ENCODE data around the gene VPS35. TPM values are rescaled to one million over a fixed set of nuclear protein-coding genes. Genes with fewer than 3 reads are reported as not detected.

Gene VPS35
- total and polyA plus RNA-seq, 7 donors, result 28.7 to 61.8 (median 44.4) TPM

- TF ChIP-seq POLR2AphosphoS5 (IDR thresholded peaks at IDR 0.05) (no peak), CTCF (IDR thresholded peaks at IDR 0.05) (no peak), EP300 (IDR thresholded peaks at IDR 0.05) (no peak), POLR2A (IDR thresholded peaks at IDR 0.05) (no peak)
- no peak overlapping the region for H3K4me3 ChIP-seq
- H3K9me3 ChIP-seq, result no peaks in the 10 kb centered on the region
- DNase-seq, result no peak
- no peaks in the 10 kb centered on the region for H3K36me3 ChIP-seq
- no peak overlapping the region for H3K27ac ChIP-seq
- H3K27me3 ChIP-seq, result no peaks in the 10 kb centered on the region
- intact Hi-C loops (cut with DNase I), result no loop called here
- 88 to 91% methylated on average over 7 of the region's 7 CpGs for WGBS, 2 donors
- H3K4me1 ChIP-seq, result no peaks in the 10 kb centered on the region
Observed at GRCh38 chr16:46714797-46715591, 26.0 kb upstream of the VPS35 start.

GRCh38 chr16:46713634-46714033, 24.7 kb upstream of the VPS35 start:
- intact Hi-C loops (cut with DNase I), result no loop called here
- Histone ChIP-seq H3K4me3 (no peak overlapping the region), H3K27me3 (no peaks in the 10 kb centered on the region), H3K9me3 (no peaks in the 10 kb centered on the region), H3K36me3 (no peaks in the 10 kb centered on the region), H3K4me1 (no peaks in the 10 kb centered on the region), H3K27ac (no peak overlapping the region)
- no peak for TF ChIP-seq POLR2A (IDR thresholded peaks at IDR 0.05)
- TF ChIP-seq CTCF (IDR thresholded peaks at IDR 0.05), result no peak
- no peak for TF ChIP-seq EP300 (IDR thresholded peaks at IDR 0.05)
- TF ChIP-seq POLR2AphosphoS5 (IDR thresholded peaks at IDR 0.05), result no peak
- WGBS, 2 donors, result 73 to 74% methylated on average over 3 of the region's 3 CpGs
- DNase-seq, result no peak

GRCh38 chr16:46712911-46713310, 23.9 kb upstream of the VPS35 start:
- H3K27ac ChIP-seq, result no peak overlapping the region
- H3K4me1 ChIP-seq, result no peaks in the 10 kb centered on the region
- H3K9me3 ChIP-seq, result no peaks in the 10 kb centered on the region
- H3K36me3 ChIP-seq, result no peaks in the 10 kb centered on the region
- no peak for TF ChIP-seq POLR2AphosphoS5 (IDR thresholded peaks at IDR 0.05)
- TF ChIP-seq POLR2A (IDR thresholded peaks at IDR 0.05), result no peak
- no peak for TF ChIP-seq EP300 (IDR thresholded peaks at IDR 0.05)
- no peak for TF ChIP-seq CTCF (IDR thresholded peaks at IDR 0.05)
- intact Hi-C loops (cut with DNase I), result no loop called here
- no peaks in the 10 kb centered on the region for H3K27me3 ChIP-seq
- 58 to 82% methylated on average over 3 of the region's 3 CpGs for WGBS, 2 donors
- H3K4me3 ChIP-seq, result no peak overlapping the region
- DNase-seq, result no peak

- Histone ChIP-seq H3K27ac (no peak overlapping the region), H3K36me3 (no peaks in the 10 kb centered on the region), H3K27me3 (no peaks in the 10 kb centered on the region), H3K4me3 (no peak overlapping the region), H3K4me1 (no peaks in the 10 kb centered on the region), H3K9me3 (no peaks in the 10 kb centered on the region)
- no peak for TF ChIP-seq POLR2AphosphoS5 (IDR thresholded peaks at IDR 0.05)
- intact Hi-C loops (cut with DNase I), result no loop called here
- DNase-seq, result no peak
- 82 to 83% methylated on average over 10 of the region's 10 CpGs for WGBS, 2 donors
Observed at GRCh38 chr16:46711106-46712058, 22.4 kb upstream of the VPS35 start.

- 54 to 55% methylated on average over 3 of the region's 3 CpGs for WGBS, 2 donors
- intact Hi-C loops (cut with DNase I), result no loop called here
Observed at GRCh38 chr16:46709469-46710005, 20.6 kb upstream of the VPS35 start.

More at GRCh38 chr16:46709469-46710005, 20.6 kb upstream of the VPS35 start:
- TF ChIP-seq POLR2A (IDR thresholded peaks at IDR 0.05) (no peak), EP300 (IDR thresholded peaks at IDR 0.05) (no peak), POLR2AphosphoS5 (IDR thresholded peaks at IDR 0.05) (no peak), CTCF (IDR thresholded peaks at IDR 0.05) (no peak)
- no peak for DNase-seq
- no peaks in the 10 kb centered on the region for H3K27me3 ChIP-seq
- no peak overlapping the region for H3K27ac ChIP-seq
- H3K4me1 ChIP-seq, result no peaks in the 10 kb centered on the region
- H3K4me3 ChIP-seq, result no peak overlapping the region
- no peaks in the 10 kb centered on the region for H3K9me3 ChIP-seq
- no peaks in the 10 kb centered on the region for H3K36me3 ChIP-seq
